ENCODE data around the gene SBF2.

- TF ChIP-seq CTCF (IDR thresholded peaks at IDR 0.05) = no peak
- TF ChIP-seq EZH2 (IDR thresholded peaks at IDR 0.05; ENCODE audit: borderline replicate concordance, insufficient read depth, low read depth, low read length, poor library complexity, severe bottlenecking) = no peak
Measured at GRCh38 chr11:10331548-10332289, 37.7 kb upstream of the SBF2 start.

All from B cell (primary cell).